Epithelial cell of esophagus (primary cell): ENCODE measurements around the gene SZRD1.

Experiments
- DNase-seq: peaks from one replicate; pipeline ENCODE4 v3.0.0; 2010; ENCODE audit warnings: low read depth
- H3K4me3 ChIP-seq: 2 replicates; pipeline ENCODE4 v1.5.1; 2011; ENCODE audit warnings: mild to moderate bottlenecking, low read length, control low read depth
- CTCF ChIP-seq: IDR thresholded peaks from 2 replicates; pipeline ENCODE4 v1.5.1; 2011; ENCODE audit warnings: low read depth, mild to moderate bottlenecking, low read length, control low read depth, inconsistent platforms; ENCODE audit not compliant: insufficient read depth; ENCODE audit errors: missing control alignments

SZRD1 gene

GRCh38 chr1:16433030-16433429 lies 66.0 kb downstream of the SZRD1 start:
- TF ChIP-seq CTCF: no peak
- no peak overlapping the region for H3K4me3 ChIP-seq
- DNase-seq: no peak

- H3K4me3 ChIP-seq: no peak overlapping the region
- TF ChIP-seq CTCF: no peak
- DNase-seq: no peak
Observed at GRCh38 chr1:16434007-16434406, 67.0 kb downstream of the SZRD1 start.

GRCh38 chr1:16434501-16434900 lies 67.5 kb downstream of the SZRD1 start:
- DNase-seq: peak; percentile 51
- TF ChIP-seq CTCF: no peak
- no peak overlapping the region for H3K4me3 ChIP-seq

- no peak for TF ChIP-seq CTCF
- peak; percentile 37 for DNase-seq
- no peak within 1 kb of the TSS for H3K4me3 ChIP-seq
Observed at GRCh38 chr1:16436946-16437474, 70.0 kb downstream of the SZRD1 start, which contains the start of gene SPATA21. SPATA21 (minus strand) TSS chr1:16437424; CDS start chr1:16431371, 6,053 bp downstream.

GRCh38 chr1:16438516-16438915 lies 71.5 kb downstream of the SZRD1 start:
- DNase-seq: no peak
- no peak for TF ChIP-seq CTCF
- no peak overlapping the region for H3K4me3 ChIP-seq

GRCh38 chr1:16438924-16439323 lies 71.9 kb downstream of the SZRD1 start:
- peak; percentile 23 for DNase-seq
- H3K4me3 ChIP-seq: no peak overlapping the region
- TF ChIP-seq CTCF: no peak

- no peak for DNase-seq
- peak overlapping the region; percentile 92 for H3K4me3 ChIP-seq
- TF ChIP-seq CTCF: no peak
Observed at GRCh38 chr1:16440131-16440469, 73.1 kb downstream of the SZRD1 start.
